GM08714 (cell line): ENCODE results near the gene SUPT16H.
"Not testable (repeated sequence)": the region's sequence is repeated elsewhere in the genome, so short reads cannot be mapped to it uniquely, and the experiment has no call there.

ENCODE experiments used
- H3K4me3 ChIP-seq: fragments of 200-500 bp; sonication (Bioruptor generic); 2 replicates; pipeline ENCODE4 v1.5.1; 2014; ENCODE audit warnings: mild to moderate bottlenecking, low read length, inconsistent platforms
- ZNF274 ChIP-seq: IDR thresholded peaks from 2 replicates; pipeline ENCODE4 v1.6.1; 2012; ENCODE audit warnings: mild to moderate bottlenecking, low read depth, low read length

SUPT16H gene

DNA sequence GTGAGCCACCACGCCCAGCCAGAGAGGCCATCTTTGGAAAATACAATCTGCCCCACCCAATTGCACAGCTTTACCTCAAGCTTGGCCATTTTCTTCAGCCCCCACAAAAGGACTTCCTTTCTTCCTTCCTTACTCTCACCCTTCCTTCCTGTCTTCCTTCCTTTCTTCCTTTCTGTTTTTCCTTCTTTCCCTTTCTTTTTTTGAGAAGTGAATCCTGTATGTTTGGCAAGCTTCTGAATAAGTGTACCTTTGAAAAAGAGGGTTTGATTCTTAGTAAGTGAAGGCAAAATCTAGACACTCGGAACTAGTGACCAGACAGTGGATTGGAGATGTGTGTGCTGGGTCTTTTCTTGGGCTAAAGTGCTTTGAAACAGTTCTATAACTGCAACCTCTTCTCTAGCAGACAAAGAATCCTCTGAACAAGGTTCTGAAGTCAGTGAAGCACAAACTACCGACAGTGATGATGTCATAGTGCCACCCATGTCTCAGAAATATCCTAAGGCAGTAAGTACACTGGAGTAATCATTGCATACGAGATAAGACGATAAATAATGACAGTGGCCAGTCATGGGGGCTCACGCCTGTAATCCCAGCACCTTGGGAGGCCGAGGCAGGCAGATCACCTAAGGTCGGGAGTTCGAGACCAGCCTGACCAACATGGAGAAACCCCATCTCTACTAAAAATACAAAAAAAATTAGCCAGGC is 49.5 kb downstream of the SUPT16H start:
- no peak overlapping the region for H3K4me3 ChIP-seq
- no peak for TF ChIP-seq ZNF274

DNA sequence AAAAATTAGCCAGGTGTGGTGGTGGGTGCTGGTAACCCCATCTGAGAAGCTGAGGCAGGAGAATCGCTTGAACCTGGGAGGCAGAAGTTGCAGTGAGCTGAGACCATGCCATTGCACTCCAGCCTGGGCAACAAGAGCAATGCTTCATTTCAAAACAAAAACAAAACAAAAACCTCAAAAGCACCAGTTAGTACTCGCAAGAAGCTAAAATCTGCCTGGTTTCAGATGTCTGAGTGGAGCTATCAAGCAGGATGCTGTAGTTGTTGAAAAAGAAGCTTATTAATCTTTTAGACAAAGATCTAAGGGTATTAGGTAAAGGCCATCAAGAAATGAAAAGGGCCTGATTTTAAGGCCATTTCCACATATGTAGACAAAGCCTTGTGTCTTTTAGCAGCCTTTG is 50.9 kb downstream of the SUPT16H start:
- no peak for TF ChIP-seq ZNF274
- no peak overlapping the region for H3K4me3 ChIP-seq

GRCh38 chr14:21326972-21327371 is 56.8 kb downstream of the SUPT16H start:
- no peak overlapping the region for H3K4me3 ChIP-seq
- TF ChIP-seq ZNF274, result no peak

GRCh38 chr14:21322716-21323115 is 61.1 kb downstream of the SUPT16H start:
- no peak overlapping the region for H3K4me3 ChIP-seq
- no peak for TF ChIP-seq ZNF274

- no peak overlapping the region for H3K4me3 ChIP-seq
- TF ChIP-seq ZNF274, result no peak
These were observed 62.9 kb downstream of the SUPT16H start for GRCh38 chr14:21320913-21321312.

GRCh38 chr14:21317398-21317797 is 66.4 kb downstream of the SUPT16H start:
- TF ChIP-seq ZNF274, result no peak
- H3K4me3 ChIP-seq, result no peak overlapping the region

GRCh38 chr14:21313512-21313911 is 70.3 kb downstream of the SUPT16H start:
- H3K4me3 ChIP-seq, result no peak overlapping the region
- TF ChIP-seq ZNF274, result no peak

- no peak overlapping the region for H3K4me3 ChIP-seq
- TF ChIP-seq ZNF274, result no peak
These were observed 72.2 kb downstream of the SUPT16H start for GRCh38 chr14:21311614-21312013.

- H3K4me3 ChIP-seq, result no peak overlapping the region
These were observed 73.9 kb downstream of the SUPT16H start for GRCh38 chr14:21309956-21310355.

GRCh38 chr14:21309238-21309636 is 74.6 kb downstream of the SUPT16H start:
- peak overlapping the region; percentile 32; the same call in 1 of the 2 replicates for H3K4me3 ChIP-seq
- TF ChIP-seq ZNF274, result no peak

More at GRCh38 chr14:21309956-21310355, 73.9 kb downstream of the SUPT16H start:
- no peak for TF ChIP-seq ZNF274

GRCh38 chr14:21308479-21309237 is 75.2 kb downstream of the SUPT16H start:
- TF ChIP-seq ZNF274, result no peak
- H3K4me3 ChIP-seq, result peak overlapping the region; percentile 82; the same call in 1 of the 2 replicates

DNA sequence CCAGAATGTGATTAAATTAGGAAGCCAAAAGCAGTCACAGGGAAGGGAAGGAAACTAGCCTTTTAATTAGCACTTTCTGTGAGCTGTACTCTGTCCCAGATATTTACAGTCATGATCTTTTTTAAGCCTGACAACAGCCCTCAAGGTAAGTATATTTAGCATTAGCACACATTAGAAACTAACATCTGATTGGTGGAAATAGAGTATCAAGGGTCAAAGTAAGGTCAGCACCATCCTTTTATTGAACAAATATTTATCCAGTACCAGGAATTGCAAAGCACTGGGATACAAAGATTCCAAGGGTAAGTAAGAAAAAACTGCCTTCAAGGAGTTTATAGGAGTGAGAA is 75.7 kb downstream of the SUPT16H start:
- H3K4me3 ChIP-seq, result peak overlapping the region; percentile 82; the same call in 1 of the 2 replicates
- TF ChIP-seq ZNF274, result no peak

- TF ChIP-seq ZNF274, result no peak
- no peak overlapping the region for H3K4me3 ChIP-seq
These were observed 76.2 kb downstream of the SUPT16H start for GRCh38 chr14:21307637-21308036.

DNA sequence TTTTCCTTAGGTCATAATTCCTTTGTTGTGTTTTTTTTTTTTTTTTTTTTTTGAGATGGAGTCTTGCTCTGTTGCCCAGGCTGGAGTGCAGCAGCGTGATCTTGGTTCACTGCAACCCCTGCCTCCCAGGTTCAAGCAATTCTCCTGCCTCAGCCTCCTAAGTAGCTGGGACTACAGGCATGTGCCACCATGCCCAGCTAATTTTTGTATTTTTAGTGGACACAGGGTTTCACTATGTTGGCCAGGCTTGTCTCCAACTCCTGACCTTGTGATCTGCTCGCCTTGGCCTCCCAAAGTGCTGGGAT is 81.0 kb downstream of the SUPT16H start:
- H3K4me3 ChIP-seq, result not testable (repeated sequence)

DNA sequence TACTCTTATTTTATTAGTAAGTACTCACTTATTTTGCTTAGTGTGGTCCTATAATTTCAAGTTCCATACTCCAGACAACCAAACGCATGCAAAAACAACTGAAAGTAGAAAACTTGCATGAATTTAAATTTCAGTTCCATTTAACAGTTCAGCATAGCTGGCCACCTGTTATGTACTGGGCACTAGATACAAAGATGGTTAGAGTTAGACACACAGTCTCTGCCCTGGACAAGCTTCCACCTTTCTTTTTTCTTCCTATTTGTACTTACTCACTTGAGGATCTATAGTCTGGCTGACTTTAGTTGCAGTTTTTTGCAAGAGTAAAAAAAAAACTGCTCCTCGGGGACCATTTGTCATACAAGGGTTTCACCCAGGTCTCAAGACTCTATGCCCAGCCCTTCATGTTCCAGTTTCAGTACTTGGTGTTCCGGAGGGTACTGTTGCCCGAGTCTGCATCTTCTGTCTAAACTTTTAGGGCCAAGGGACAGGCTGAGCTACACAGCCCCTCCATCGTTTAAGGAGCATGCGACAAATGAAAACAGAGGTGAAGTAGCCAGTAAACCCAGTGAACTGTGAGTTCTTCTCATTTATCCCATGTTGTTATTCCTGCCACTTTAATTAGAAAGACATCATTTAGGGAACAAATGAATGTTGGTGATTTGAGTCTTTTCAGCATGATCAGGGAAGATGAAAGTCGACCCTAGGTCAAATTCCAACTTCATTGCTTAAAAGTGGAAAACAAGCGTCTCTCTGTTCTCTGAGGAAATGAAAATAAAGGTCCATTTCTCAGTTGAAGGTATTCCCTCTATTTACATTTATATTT is 81.6 kb downstream of the SUPT16H start:
- no peak overlapping the region for H3K4me3 ChIP-seq
- no peak for TF ChIP-seq ZNF274
